ENCODE measurements around the gene ZNF384. TPM values are rescaled to one million over a fixed set of nuclear protein-coding genes. Genes with fewer than 3 reads are reported as not detected.

The ZNF384 gene
- total and polyA plus RNA-seq, 9 donors: 22.1 to 64.9 (median 58.2) TPM

- Histone ChIP-seq H3K27ac (no peak overlapping the region), H3K36me3 (no peaks in the 10 kb centered on the region), H3K4me1 (ENCODE audit: insufficient read depth) (peaks cover 2% of the 10 kb centered on the region), H3K27me3 (no peaks in the 10 kb centered on the region), H3K9me3 (no peaks in the 10 kb centered on the region), H3K4me3 (no peak overlapping the region)
- TF ChIP-seq, protein P1, sequence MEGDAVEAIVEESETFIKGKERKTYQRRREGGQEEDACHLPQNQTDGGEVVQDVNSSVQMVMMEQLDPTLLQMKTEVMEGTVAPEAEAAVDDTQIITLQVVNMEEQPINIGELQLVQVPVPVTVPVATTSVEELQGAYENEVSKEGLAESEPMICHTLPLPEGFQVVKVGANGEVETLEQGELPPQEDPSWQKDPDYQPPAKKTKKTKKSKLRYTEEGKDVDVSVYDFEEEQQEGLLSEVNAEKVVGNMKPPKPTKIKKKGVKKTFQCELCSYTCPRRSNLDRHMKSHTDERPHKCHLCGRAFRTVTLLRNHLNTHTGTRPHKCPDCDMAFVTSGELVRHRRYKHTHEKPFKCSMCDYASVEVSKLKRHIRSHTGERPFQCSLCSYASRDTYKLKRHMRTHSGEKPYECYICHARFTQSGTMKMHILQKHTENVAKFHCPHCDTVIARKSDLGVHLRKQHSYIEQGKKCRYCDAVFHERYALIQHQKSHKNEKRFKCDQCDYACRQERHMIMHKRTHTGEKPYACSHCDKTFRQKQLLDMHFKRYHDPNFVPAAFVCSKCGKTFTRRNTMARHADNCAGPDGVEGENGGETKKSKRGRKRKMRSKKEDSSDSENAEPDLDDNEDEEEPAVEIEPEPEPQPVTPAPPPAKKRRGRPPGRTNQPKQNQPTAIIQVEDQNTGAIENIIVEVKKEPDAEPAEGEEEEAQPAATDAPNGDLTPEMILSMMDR (IDR thresholded peaks at IDR 0.05): no peak
- TF ChIP-seq EP300 (IDR thresholded peaks at IDR 0.05) (no peak), POLR2A (IDR thresholded peaks at IDR 0.05) (no peak)
- DNase-seq: no peak
- intact Hi-C loops (cut with DNase I): no loop called here
- 42 to 60% (median 47%) methylated on average over 2 of the region's 2 CpGs for WGBS, 3 donors
Measured at GRCh38 chr12:6692888-6693287, 3.7 kb upstream of the ZNF384 start.

DNA sequence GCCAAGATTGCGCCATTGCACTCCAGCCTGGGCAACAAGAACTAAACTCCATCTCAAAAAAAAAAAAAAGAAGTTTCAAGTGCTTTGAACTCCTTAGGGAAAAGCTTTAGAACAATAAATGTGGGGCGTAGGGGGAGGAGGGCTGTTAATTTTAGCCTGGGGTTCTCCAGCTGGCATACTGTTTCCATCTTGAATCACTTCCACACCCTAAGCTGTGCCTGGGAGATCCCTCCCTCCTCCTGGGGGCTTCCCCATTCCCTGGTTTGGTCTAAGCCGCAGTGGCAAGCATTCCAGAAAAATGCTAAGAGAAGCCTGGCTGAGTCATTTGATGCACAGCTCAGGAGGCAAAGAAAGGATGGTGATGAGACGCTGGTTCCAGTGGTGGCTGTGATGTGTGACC is 2.3 kb upstream of the ZNF384 start:
- intact Hi-C loops (cut with DNase I): no loop called here
- H3K9me3 ChIP-seq: no peaks in the 10 kb centered on the region
- no peaks in the 10 kb centered on the region for H3K36me3 ChIP-seq
- H3K4me1 ChIP-seq (ENCODE audit: insufficient read depth): peaks cover 4% of the 10 kb centered on the region
- H3K27ac ChIP-seq: no peak overlapping the region
- no peaks in the 10 kb centered on the region for H3K27me3 ChIP-seq
- no peak for DNase-seq
- H3K4me3 ChIP-seq: no peak overlapping the region
- TF ChIP-seq, protein P1 (IDR thresholded peaks at IDR 0.05): no peak
- no peak for TF ChIP-seq EP300 (IDR thresholded peaks at IDR 0.05)
- TF ChIP-seq POLR2A (IDR thresholded peaks at IDR 0.05): no peak
- 74 to 80% (median 74%) methylated on average over 4 of the region's 4 CpGs for WGBS, 3 donors

- H3K4me1 ChIP-seq (ENCODE audit: insufficient read depth): peaks cover 11% of the 10 kb centered on the region
- TF ChIP-seq, protein P1 (IDR thresholded peaks at IDR 0.05): no peak
- TF ChIP-seq POLR2A (IDR thresholded peaks at IDR 0.05) (no peak), EP300 (IDR thresholded peaks at IDR 0.05) (no peak)
- H3K27ac ChIP-seq: peak overlapping the region; percentile 80 to 93
- peak; percentile 54 to 76 (median 74) for DNase-seq
- intact Hi-C loops (cut with DNase I): loop anchor here in 2 of 4 donors (2.0 to 10.0 kb wide), 2 partner anchors 20 to 74 kb away; no protein-coding TSS in a partner anchor
- H3K9me3 ChIP-seq: no peaks in the 10 kb centered on the region
- H3K36me3 ChIP-seq: no peaks in the 10 kb centered on the region
- peak overlapping the region; percentile 69 for H3K4me3 ChIP-seq
- H3K27me3 ChIP-seq: no peaks in the 10 kb centered on the region
- WGBS, 3 donors: 0 to 2% (median 1%) methylated on average over 13 of the region's 13 CpGs
Measured at GRCh38 chr12:6688543-6688998, 604 bp downstream of the ZNF384 start.

DNA sequence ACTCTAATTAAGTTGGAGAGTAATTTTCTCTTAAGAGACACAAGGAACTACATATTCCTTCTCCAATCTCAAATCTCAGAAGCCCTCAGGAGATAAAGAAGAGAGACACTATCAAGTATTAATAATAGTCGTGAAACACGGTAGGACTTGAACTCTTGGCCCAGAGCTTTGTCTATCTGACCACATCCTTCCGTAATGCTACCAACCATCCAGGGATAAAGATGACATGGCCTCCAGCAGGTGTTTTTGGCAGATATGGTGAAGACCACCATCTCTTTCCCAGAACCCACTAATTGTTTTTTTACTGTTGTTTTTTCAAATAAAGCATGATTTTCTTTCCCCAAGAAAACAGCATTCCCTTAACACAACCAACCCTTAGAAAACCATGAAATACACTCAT is 3.4 kb downstream of the ZNF384 start:
- TF ChIP-seq POLR2A (IDR thresholded peaks at IDR 0.05) (no peak), EP300 (IDR thresholded peaks at IDR 0.05) (no peak)
- TF ChIP-seq, protein P1 (IDR thresholded peaks at IDR 0.05): no peak
- H3K27ac ChIP-seq: no peak overlapping the region
- no peaks in the 10 kb centered on the region for H3K27me3 ChIP-seq
- intact Hi-C loops (cut with DNase I): loop anchor here in 1 of 4 donors (10.0 kb wide), 1 partner anchor 71 kb away; no protein-coding TSS in a partner anchor
- no peaks in the 10 kb centered on the region for H3K36me3 ChIP-seq
- 52 to 74% (median 61%) methylated on average over 3 of the region's 3 CpGs for WGBS, 3 donors
- no peaks in the 10 kb centered on the region for H3K9me3 ChIP-seq
- no peak overlapping the region for H3K4me3 ChIP-seq
- no peak for DNase-seq
- H3K4me1 ChIP-seq (ENCODE audit: insufficient read depth): peaks cover 12% of the 10 kb centered on the region

Measured in ovary (tissue), 9 donors.